Osteoblast (primary cell): ENCODE results near the gene DOCK1. TPM values are rescaled to one million over a fixed set of nuclear protein-coding genes. Genes with fewer than 3 reads are reported as not detected.

Experiments
- DNase-seq: peaks from one replicate; pipeline ENCODE4 v3.0.0; 2011; ENCODE audit warnings: low spot score, mixed read lengths; ENCODE audit not compliant: insufficient read length; ENCODE audit errors: missing footprints
- H2AFZ ChIP-seq: 2 replicates; pipeline ENCODE4 v1.6.0; 2011; ENCODE audit warnings: mild to moderate bottlenecking, low read length
- H3K27ac ChIP-seq: 2 replicates; pipeline ENCODE4 v1.5.1; 2011; ENCODE audit warnings: mild to moderate bottlenecking, low read depth, low read length, moderate library complexity
- H3K27me3 ChIP-seq: 2 replicates; pipeline ENCODE4 v1.6.0; 2012; ENCODE audit warnings: mild to moderate bottlenecking, control low read depth, inconsistent platforms, low read length, moderate library complexity; ENCODE audit not compliant: insufficient read depth
- H3K36me3 ChIP-seq: 2 replicates; pipeline ENCODE4 v1.5.1; 2011; ENCODE audit warnings: mild to moderate bottlenecking, low read length, control low read depth, moderate library complexity; ENCODE audit not compliant: insufficient read depth
- H3K4me1 ChIP-seq: 2 replicates; pipeline ENCODE4 v1.5.1; 2011; ENCODE audit warnings: mild to moderate bottlenecking, low read length, control low read depth, moderate library complexity; ENCODE audit not compliant: insufficient read depth
- H3K4me2 ChIP-seq: 2 replicates; pipeline ENCODE4 v1.6.0; 2011; ENCODE audit warnings: mild to moderate bottlenecking, low read length; ENCODE audit not compliant: insufficient read depth
- H3K4me3 ChIP-seq: fragments of 200-600 bp; sonication (generic); 3 replicates; pipeline ENCODE4 v1.5.1; 2012; ENCODE audit warnings: mild to moderate bottlenecking, low read length, inconsistent platforms; ENCODE audit not compliant: insufficient read depth
- H3K79me2 ChIP-seq: 2 replicates; pipeline ENCODE4 v1.6.0; 2012; ENCODE audit warnings: mild to moderate bottlenecking, low read length, control low read depth, inconsistent platforms; ENCODE audit not compliant: insufficient read depth
- H3K9me3 ChIP-seq: 2 replicates; pipeline ENCODE4 v1.5.1; 2011; ENCODE audit warnings: low read depth, low read length, control low read depth
- H4K20me1 ChIP-seq: 2 replicates; pipeline ENCODE4 v1.6.0; 2012; ENCODE audit warnings: mild to moderate bottlenecking, low read length, control low read depth; ENCODE audit not compliant: insufficient read depth
- total RNA-seq: library from RNA; depleted of rRNA; stranded (reverse); fragments of >200 nt; gene quantifications from 2 replicates; pipeline ENCODE4 v1.2.3, GENCODE V29; 2012
- TF ChIP-seq, protein P1 (sequence below): IDR thresholded peaks from 2 replicates; pipeline ENCODE4 v1.5.1; 2011; ENCODE audit warnings: mild to moderate bottlenecking, low read depth, low read length, moderate library complexity; ENCODE audit errors: extremely low read depth

Gene DOCK1
- total RNA-seq, 1 donor = 80.3 TPM

- Histone ChIP-seq H3K9me3 (no peaks in the 10 kb centered on the region), H3K27ac (no peak overlapping the region), H2AFZ (no peak overlapping the region), H3K79me2 (no peaks in the 10 kb centered on the region), H3K27me3 (no peaks in the 10 kb centered on the region), H3K4me3 (no peak overlapping the region), H3K36me3 (peaks cover 8% of the 10 kb centered on the region), H3K4me2 (no peak overlapping the region), H3K4me1 (no peaks in the 10 kb centered on the region), H4K20me1 (peaks cover 4% of the 10 kb centered on the region)
- TF ChIP-seq, protein P1, sequence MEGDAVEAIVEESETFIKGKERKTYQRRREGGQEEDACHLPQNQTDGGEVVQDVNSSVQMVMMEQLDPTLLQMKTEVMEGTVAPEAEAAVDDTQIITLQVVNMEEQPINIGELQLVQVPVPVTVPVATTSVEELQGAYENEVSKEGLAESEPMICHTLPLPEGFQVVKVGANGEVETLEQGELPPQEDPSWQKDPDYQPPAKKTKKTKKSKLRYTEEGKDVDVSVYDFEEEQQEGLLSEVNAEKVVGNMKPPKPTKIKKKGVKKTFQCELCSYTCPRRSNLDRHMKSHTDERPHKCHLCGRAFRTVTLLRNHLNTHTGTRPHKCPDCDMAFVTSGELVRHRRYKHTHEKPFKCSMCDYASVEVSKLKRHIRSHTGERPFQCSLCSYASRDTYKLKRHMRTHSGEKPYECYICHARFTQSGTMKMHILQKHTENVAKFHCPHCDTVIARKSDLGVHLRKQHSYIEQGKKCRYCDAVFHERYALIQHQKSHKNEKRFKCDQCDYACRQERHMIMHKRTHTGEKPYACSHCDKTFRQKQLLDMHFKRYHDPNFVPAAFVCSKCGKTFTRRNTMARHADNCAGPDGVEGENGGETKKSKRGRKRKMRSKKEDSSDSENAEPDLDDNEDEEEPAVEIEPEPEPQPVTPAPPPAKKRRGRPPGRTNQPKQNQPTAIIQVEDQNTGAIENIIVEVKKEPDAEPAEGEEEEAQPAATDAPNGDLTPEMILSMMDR = no peak
- DNase-seq = no peak
Measured at GRCh38 chr10:127203067-127203466, 297.8 kb downstream of the DOCK1 start.

DNA sequence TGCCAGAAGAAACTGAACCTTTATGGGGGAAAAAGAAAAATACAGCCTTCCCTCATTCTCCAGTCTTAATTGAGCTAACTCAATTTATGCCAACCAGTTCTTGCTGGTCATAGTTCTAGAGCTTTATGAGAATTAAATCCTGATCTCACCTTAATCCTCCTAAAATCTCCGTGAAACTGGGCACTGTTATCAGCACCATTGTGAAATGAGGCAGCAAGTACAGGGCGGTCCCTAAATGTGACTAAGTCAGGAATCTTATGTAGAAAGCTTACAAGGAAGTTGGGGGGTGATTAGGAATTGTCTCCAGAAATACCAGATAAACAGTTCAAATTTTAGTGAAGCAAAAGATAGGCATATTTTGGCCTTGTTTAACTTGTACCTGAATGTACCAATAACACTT lies 301.9 kb downstream of the DOCK1 start:
- Histone ChIP-seq H3K4me3 (no peak overlapping the region), H3K9me3 (no peaks in the 10 kb centered on the region), H3K79me2 (no peaks in the 10 kb centered on the region), H4K20me1 (peaks cover 7% of the 10 kb centered on the region), H3K36me3 (peaks cover 8% of the 10 kb centered on the region), H3K27ac (no peak overlapping the region), H2AFZ (no peak overlapping the region), H3K4me2 (no peak overlapping the region), H3K4me1 (no peaks in the 10 kb centered on the region), H3K27me3 (no peaks in the 10 kb centered on the region)
- TF ChIP-seq, protein P1 = no peak
- no peak for DNase-seq

- H3K27ac ChIP-seq = no peak overlapping the region
- no peak for DNase-seq
- H3K36me3 ChIP-seq = no peaks in the 10 kb centered on the region
- H3K9me3 ChIP-seq = no peaks in the 10 kb centered on the region
- H3K27me3 ChIP-seq = no peaks in the 10 kb centered on the region
- no peaks in the 10 kb centered on the region for H3K4me1 ChIP-seq
- no peaks in the 10 kb centered on the region for H3K79me2 ChIP-seq
- H3K4me2 ChIP-seq = no peak overlapping the region
- TF ChIP-seq, protein P1 = no peak
- H3K4me3 ChIP-seq = no peak overlapping the region
- H2AFZ ChIP-seq = no peak overlapping the region
- peaks cover 7% of the 10 kb centered on the region for H4K20me1 ChIP-seq
Measured at GRCh38 chr10:127210936-127211466, 305.8 kb downstream of the DOCK1 start.

DNA sequence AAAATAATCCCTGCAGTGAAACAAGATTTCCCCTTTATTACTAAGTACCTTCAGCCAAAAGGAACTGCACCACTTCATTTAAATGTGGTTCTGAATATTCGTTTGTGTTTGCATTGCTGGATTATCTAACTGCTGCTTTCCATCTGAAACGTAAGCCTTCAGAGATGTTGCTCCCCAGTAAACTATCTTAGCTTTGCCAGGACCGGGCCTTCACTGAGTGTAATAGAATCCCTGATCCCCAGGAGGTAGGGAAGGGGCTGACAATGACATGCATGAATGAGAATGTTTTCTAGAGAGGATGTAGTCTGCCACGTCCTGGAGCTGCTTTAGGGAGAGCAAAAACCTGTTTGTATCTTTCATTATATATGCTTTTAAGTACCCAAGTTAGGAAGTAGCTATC lies 310.6 kb downstream of the DOCK1 start:
- no peak overlapping the region for H3K4me2 ChIP-seq
- peaks cover 2% of the 10 kb centered on the region for H3K79me2 ChIP-seq
- H3K9me3 ChIP-seq = no peaks in the 10 kb centered on the region
- H3K4me1 ChIP-seq = peaks cover 2% of the 10 kb centered on the region
- DNase-seq = no peak
- TF ChIP-seq, protein P1 = no peak
- H4K20me1 ChIP-seq = peaks cover 10% of the 10 kb centered on the region
- H3K36me3 ChIP-seq = no peaks in the 10 kb centered on the region
- H3K27me3 ChIP-seq = no peaks in the 10 kb centered on the region
- no peak overlapping the region for H3K27ac ChIP-seq
- H3K4me3 ChIP-seq = no peak overlapping the region
- no peak overlapping the region for H2AFZ ChIP-seq
